Peyer's patch (tissue), 4 donors: Measurements from ENCODE around the gene ZNF74. TPM values are rescaled to one million over a fixed set of nuclear protein-coding genes. Genes with fewer than 3 reads are reported as not detected.

Experiments used
- DNase-seq, 3 donors: peaks; one replicate each; pipeline ENCODE4 v3.0.0-alpha.2; 2017 to 2019
- H3K27ac ChIP-seq, 4 donors: fragments of 200-600 bp; sonication (generic); one replicate each; pipeline ENCODE4 v1.5.1; 2016 to 2019
- H3K27me3 ChIP-seq, 2 donors: fragments of 200-600 bp; sonication (generic); one replicate each; pipeline ENCODE4 v1.5.1; 2019
- H3K36me3 ChIP-seq, 3 donors: fragments of 200-600 bp; sonication (generic); one replicate each; pipeline ENCODE4 v1.5.1; 2016 to 2019
- H3K4me1 ChIP-seq, 4 donors: fragments of 200-600 bp; sonication (generic); one replicate each; pipeline ENCODE4 v1.5.1; 2016 to 2019
- H3K4me3 ChIP-seq, 4 donors: fragments of 200-600 bp; sonication (generic); 1 replicate in 3 of 4; 2 replicates in 1 of 4; pipeline ENCODE4 v1.5.1; 2016 to 2019; ENCODE audit warnings: mild to moderate bottlenecking in 1 of 4
- H3K9me3 ChIP-seq, 4 donors: fragments of 200-600 bp; sonication (generic); one replicate each; pipeline ENCODE4 v1.5.1; 2016 to 2019; ENCODE audit warnings: mild to moderate bottlenecking in 1 of 4
- POLR2A ChIP-seq, 2 donors: fragments of 450-650 bp; IDR thresholded peaks; one replicate each; pipeline ENCODE4 v1.5.1; 2017; ENCODE audit warnings: antibody characterized with exemption in 2 of 2, mild to moderate bottlenecking in 2 of 2, moderate library complexity in 2 of 2
- total RNA-seq, 4 donors: library from RNA; depleted of rRNA; stranded (reverse); fragments of >200 nt; gene quantifications; one replicate each; pipeline ENCODE4 v1.1.0, GENCODE V29; 2016
- TF ChIP-seq, protein P1 (sequence below), 6 experiments: fragments of 450-650 bp in 4 of 6; fragments of 200-600 bp in 2 of 6; sonication (generic) in 1 of 6; IDR thresholded peaks; one replicate each; pipeline ENCODE4 v1.5.1; 2017 to 2019; ENCODE audit warnings: antibody characterized with exemption in 6 of 6, mild to moderate bottlenecking in 3 of 6, moderate library complexity in 1 of 6

The ZNF74 gene
- total RNA-seq, 4 donors from 2014 or later = 2.1 to 12.0 (median 9.3) TPM

DNA sequence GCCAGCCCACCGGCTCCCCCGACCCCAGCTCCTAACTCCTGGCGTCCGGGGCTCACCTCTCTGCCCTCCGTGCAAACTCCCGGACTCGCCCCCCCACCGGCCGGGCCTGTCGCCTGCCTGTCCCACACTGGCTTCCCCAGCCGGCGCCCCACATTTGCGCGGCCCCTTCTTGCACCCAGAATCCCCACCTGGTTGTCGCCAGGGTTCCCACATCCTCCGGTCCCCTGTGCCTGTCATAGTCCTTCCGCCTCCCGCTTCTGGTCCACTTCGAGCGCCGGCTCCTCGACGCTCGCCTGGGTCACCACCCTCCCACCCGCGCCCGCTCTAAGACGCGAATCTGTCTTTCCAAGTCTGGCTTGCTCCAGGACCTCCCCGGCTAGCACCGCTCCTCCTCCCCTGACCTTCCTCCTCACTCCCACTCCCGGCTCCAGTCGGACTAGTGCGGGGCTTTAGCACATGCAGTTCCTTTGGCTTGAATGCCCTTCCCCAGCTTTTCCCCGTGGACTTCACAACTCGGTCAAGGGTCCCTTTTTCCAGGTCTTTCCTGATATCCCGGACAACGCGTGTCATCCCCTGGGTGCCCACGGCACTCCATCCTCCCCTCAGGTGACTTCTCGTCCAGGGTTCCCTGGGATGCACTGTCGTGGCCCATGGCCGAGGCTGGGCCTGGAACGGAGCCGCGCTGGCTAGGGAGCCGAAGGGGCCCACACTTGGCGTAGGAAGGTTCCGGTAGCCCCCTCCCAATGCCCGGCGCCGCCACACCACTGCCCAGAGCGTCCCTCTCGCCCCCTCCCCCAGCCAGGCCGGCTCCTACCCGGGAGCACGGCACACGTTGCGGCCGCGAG, 43.0 kb downstream of the ZNF74 start:
- TF ChIP-seq, protein P1, sequence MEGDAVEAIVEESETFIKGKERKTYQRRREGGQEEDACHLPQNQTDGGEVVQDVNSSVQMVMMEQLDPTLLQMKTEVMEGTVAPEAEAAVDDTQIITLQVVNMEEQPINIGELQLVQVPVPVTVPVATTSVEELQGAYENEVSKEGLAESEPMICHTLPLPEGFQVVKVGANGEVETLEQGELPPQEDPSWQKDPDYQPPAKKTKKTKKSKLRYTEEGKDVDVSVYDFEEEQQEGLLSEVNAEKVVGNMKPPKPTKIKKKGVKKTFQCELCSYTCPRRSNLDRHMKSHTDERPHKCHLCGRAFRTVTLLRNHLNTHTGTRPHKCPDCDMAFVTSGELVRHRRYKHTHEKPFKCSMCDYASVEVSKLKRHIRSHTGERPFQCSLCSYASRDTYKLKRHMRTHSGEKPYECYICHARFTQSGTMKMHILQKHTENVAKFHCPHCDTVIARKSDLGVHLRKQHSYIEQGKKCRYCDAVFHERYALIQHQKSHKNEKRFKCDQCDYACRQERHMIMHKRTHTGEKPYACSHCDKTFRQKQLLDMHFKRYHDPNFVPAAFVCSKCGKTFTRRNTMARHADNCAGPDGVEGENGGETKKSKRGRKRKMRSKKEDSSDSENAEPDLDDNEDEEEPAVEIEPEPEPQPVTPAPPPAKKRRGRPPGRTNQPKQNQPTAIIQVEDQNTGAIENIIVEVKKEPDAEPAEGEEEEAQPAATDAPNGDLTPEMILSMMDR (IDR thresholded peaks at IDR 0.05) = no peak
- no peak for TF ChIP-seq POLR2A (IDR thresholded peaks at IDR 0.05)
- H3K4me1 ChIP-seq = peaks cover 0 to 31% (median 14%) of the 10 kb centered on the region in 4 donors
- peaks cover 0 to 7% of the 10 kb centered on the region in 2 donors for H3K27me3 ChIP-seq
- no peaks in the 10 kb centered on the region for H3K36me3 ChIP-seq
- H3K9me3 ChIP-seq = no peaks in the 10 kb centered on the region
- H3K27ac ChIP-seq = peak overlapping the region; percentile 51 to 82 (median 72)
- peak overlapping the region; percentile 34 to 60 (median 54) for H3K4me3 ChIP-seq
- DNase-seq = peak in 1 of 3 donors; percentile 46

DNA sequence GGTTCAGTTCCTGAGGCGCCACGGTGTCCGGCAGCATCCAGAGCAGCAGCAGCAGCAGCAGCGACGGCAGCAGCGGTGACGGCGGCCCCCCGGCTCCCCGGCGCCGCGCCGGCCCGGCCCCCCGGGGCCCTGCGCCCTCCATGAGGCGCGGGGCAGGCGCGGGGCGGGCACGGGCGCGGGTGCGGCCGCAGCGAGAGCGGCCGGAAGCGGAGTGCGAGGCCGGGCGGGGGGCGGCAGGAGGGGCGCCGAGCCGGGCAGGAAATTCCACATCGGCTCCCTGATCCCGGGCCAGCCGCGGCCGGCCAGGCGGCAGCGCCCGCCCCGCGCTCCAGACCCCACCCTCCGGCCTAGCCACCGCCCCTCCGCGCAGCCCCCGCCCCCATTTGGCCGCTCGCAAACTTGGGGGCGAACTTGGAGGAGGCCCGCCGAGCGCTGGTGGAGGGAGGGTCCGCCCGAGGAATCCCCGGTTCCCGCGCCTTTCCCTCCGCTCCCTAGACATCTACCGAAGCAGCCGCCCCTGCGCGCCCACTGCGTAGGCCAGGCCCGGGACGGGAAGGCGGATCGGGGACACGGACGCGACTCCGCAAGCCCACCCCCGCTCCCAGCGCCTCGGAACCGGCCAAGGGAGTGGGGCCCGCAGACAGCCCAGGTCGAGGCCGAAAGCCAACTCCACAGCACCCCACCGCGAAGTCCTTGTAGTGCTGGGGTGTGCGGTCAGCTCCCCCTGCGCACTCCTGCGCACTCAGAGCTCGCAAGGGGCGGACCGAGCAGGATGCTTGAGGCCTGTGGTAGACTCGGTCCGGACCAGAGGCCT, 43.9 kb downstream of the ZNF74 start, which contains the start of gene SCARF2:
Gene SCARF2, minus strand, starts transcription at position 213 of the 814 bp plus-strand sequence. Its CDS starts 71 bp downstream, at position 142.
- Histone ChIP-seq H3K4me1 (peaks cover 0 to 37% (median 14%) of the 10 kb centered on the region in 4 donors), H3K9me3 (no peaks in the 10 kb centered on the region), H3K27ac (peak within 1 kb of the TSS; percentile 64 to 82 (median 72)), H3K36me3 (no peaks in the 10 kb centered on the region), H3K27me3 (peaks cover 0 to 7% of the 10 kb centered on the region in 2 donors), H3K4me3 (peak within 1 kb of the TSS; percentile 34 to 60 (median 54))
- peak in 2 of 3 donors; percentile 48 to 57 for DNase-seq
- TF ChIP-seq, protein P1 (IDR thresholded peaks at IDR 0.05) = no peak
- TF ChIP-seq POLR2A (IDR thresholded peaks at IDR 0.05) = no peak

DNA sequence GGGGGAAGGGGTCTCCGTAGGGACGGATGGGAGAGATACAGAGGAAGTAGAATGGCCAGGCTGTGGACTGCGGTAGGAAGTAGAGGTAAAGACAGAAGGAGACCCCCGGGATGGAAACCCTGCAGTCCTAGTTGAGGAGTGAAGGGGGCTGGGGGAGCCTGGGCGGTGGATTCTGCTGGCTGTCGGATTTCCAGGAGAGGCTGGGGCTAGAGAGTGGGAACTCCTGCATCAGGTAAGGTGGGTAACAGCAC, 44.4 kb downstream of the ZNF74 start:
- H3K4me3 ChIP-seq = peak overlapping the region; percentile 34 to 60 (median 54)
- peaks cover 0 to 7% of the 10 kb centered on the region in 2 donors for H3K27me3 ChIP-seq
- H3K9me3 ChIP-seq = no peaks in the 10 kb centered on the region
- no peaks in the 10 kb centered on the region for H3K36me3 ChIP-seq
- no peak for DNase-seq
- peaks cover 0 to 37% (median 14%) of the 10 kb centered on the region in 4 donors for H3K4me1 ChIP-seq
- H3K27ac ChIP-seq = peak overlapping the region; percentile 58 to 82 (median 72)
- TF ChIP-seq POLR2A (IDR thresholded peaks at IDR 0.05) = no peak
- TF ChIP-seq, protein P1 (IDR thresholded peaks at IDR 0.05) = no peak

DNA sequence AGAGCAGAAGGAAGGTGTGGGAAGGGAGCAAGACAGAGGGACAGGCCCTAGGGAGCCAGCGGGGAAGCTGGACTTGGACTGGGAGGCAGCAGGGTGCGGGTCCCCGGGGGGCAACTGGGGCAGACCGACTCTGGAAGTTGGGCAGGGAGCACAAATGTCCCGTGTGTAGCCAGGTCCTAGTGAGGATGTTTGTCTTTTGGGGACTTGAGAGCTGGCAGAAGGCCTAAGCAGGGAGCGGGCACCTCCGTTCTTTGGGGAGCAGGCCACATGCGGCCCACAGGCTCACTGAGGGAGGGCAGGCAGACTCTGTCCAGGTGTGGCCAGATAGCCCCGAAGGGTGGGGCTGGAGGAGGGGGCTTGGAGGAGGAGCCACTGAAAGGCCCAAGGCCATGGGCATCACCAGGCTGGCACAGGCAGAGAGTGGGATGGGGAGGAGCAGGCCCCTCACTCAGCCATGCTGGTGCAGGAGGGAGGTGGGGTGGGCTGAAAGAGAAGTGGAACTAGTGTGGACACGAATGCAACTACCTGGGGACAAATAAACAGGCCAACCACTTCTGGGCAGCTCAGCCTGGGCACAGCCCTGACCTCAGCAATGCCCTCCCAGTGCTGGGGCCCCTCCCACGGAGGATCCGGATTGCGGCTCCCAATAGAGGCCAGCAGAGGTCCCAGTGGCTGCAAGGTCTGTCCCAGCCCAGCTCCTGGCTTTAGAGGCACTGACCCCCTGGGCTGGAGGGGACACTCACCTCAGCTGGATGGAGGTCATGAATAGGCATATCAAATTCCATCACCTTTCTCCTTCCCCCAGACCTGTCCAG, 44.9 kb downstream of the ZNF74 start:
- Histone ChIP-seq H3K4me1 (peaks cover 0 to 37% (median 14%) of the 10 kb centered on the region in 4 donors), H3K27me3 (peaks cover 0 to 7% of the 10 kb centered on the region in 2 donors), H3K27ac (peak overlapping the region in 3 of 4 donors; percentile 58 to 82 (median 80)), H3K36me3 (no peaks in the 10 kb centered on the region), H3K4me3 (peak overlapping the region in 3 of 4 donors; percentile 34 to 60 (median 56)), H3K9me3 (no peaks in the 10 kb centered on the region)
- TF ChIP-seq, protein P1 (IDR thresholded peaks at IDR 0.05) = no peak
- TF ChIP-seq POLR2A (IDR thresholded peaks at IDR 0.05) = no peak
- DNase-seq = peak in 2 of 3 donors; percentile 29 to 40

DNA sequence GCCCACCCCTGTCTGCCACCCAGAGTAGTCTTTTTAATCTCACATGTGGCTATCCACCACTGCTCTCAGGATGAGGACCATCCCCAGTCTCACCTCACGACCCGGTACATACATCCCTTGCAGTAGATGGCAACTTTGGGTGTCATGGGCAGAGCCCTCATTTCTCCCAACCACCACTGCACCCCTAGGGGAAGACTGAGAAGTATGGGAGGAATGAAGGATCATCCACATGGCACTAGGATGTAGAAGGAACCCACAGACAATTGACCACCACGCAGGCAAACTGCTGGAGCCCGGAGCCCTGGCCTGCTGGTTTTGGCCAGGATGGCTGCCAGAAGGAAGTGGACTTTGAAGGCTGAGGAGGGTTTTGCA, 45.6 kb downstream of the ZNF74 start:
- TF ChIP-seq POLR2A (IDR thresholded peaks at IDR 0.05) = no peak
- TF ChIP-seq, protein P1 (IDR thresholded peaks at IDR 0.05) = no peak
- Histone ChIP-seq H3K27me3 (peaks cover 0 to 7% of the 10 kb centered on the region in 2 donors), H3K4me3 (no peak overlapping the region), H3K9me3 (no peaks in the 10 kb centered on the region), H3K36me3 (peaks cover 0 to 6% (median 0%) of the 10 kb centered on the region in 3 donors), H3K4me1 (peaks cover 0 to 37% (median 14%) of the 10 kb centered on the region in 4 donors), H3K27ac (no peak overlapping the region)
- DNase-seq = no peak
